NCI-H226 (cell line): ENCODE measurements around the gene TDP1.
A peak's percentile ranks its signal among the peaks of the same experiment; 100 is the strongest.
"Not testable (repeated sequence)": the region's sequence is repeated elsewhere in the genome, so short reads cannot be mapped to it uniquely, and the experiment has no call there.

Experiments
- DNase-seq: peaks from one replicate; pipeline ENCODE4 v3.0.0-alpha.2; 2015

TDP1 gene

GRCh38 chr14:89992273-89992672 is 36.5 kb downstream of the TDP1 start:
- no peak for DNase-seq

DNA sequence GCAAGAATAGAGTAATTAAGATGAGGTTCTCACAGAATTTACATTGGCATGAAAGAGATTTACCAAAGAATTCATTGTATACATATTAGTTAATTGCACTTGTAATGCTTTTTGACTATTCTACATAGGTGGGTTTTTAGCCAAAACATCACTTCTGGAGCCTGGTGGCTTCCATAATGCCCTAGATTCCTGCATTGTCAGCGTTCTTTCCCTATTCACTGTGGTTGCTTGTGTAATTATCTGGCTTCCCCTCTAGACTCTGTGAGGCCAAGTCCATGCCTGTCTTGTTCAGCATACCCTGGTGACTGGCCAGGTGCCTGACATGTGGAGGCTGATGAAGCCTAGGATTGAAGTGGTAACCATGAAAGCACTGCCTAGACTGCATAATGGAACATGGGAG is 41.2 kb downstream of the TDP1 start:
- DNase-seq: no peak

DNA sequence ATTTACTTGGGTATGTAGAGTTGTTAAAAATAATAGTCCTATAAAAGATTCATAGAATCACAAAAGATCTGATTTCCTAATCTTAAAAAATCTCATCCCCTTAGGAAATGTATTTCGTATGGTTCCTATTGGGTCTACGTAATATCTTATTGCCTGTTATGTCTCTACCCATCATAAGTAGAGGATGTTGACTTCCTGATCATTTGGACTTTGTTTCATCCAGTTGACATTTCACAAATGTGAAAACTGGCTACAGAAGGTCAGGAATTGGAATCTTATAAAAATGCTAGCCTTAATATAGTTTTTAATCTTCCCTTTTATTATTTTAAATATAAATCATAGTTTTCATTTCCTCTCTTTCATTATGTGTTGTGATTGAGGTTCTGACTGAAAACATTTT is 45.2 kb downstream of the TDP1 start:
- no peak for DNase-seq

DNA sequence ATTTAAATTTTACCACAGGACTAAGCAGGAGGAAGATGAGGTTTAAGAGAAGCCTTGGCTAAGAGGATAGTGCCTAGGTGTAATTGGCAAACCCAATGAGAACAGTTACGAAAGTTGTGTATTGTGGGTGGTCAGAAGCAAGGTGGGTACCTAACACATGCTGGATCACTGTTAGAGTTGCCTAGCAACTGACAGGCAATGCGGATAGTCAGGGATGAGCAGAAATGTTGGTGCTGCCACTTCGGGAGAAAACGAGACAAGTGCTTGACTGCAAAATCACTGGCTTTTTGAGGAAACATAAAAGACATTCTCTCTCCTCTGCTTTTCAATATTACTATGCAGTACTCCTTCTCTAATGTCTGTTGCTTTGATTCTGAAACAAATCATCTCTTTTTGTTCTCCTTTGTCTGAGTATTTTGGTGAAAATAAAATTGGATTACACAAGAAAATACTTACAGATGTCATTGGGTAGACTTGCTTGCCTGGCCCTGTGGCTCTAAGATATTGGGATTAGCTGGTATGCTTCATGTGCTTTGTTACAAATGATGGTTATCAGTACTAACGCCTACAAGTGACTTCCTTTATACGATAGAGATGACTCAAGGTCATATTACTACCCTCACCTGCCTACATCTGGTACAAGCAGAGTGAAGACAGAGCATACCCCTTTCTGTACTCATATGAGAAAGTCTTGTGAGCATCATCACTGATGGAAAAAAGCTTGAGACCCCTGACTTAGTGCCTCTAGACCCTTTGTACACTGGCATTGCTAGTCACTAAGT is 48.0 kb downstream of the TDP1 start:
- DNase-seq: no peak

- DNase-seq: no peak
These were observed 49.7 kb downstream of the TDP1 start for GRCh38 chr14:90005441-90005840.

DNA sequence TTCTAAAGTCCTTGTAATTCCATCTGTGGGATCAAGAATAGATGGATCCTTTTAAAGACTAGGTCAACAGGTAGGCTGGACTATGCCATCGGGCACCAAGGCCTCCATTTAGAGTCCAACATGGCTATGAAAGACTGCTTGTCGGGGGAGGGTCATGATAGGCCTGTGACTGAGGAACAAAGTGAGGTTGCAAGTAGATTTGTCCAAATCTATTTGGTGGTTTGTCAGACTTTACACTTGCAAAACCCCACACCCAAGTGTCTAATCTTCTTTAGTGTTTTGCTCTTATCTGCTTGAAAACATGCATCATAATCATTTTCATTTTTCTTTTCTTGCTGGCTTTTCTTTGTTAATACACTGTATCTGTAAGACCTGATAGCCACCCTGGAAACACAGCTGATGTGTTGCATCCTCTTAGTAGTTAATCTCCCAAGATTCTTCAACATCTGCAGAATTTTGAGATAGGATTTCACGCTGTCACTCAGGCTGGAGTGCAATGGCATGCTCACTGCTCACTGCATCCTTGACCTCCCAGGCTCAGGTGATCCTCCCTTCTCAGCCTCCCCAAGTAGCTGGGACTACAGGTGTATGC is 50.3 kb downstream of the TDP1 start:
- DNase-seq: no peak

DNA sequence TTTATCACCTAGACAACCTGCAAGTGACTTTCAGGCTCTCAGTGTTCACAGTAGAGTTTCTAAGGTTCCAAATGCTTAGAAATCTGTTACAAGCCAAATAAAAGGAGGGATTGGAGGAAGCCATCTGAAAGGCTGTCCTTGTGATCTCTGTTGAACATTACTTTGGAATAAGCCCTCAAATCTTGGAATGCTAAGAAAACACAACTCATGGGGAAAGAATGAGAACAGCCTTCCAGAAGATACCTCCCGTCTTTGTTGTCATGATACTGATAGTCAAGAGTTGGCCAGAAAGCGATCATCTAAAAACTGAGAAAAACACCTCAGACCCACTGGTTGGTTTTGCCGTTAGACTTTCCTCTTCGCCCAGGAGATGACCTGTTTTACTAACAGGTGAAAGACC is 61.6 kb downstream of the TDP1 start:
- no peak for DNase-seq

GRCh38 chr14:90019824-90020523 is 64.2 kb downstream of the TDP1 start:
- DNase-seq: no peak

DNA sequence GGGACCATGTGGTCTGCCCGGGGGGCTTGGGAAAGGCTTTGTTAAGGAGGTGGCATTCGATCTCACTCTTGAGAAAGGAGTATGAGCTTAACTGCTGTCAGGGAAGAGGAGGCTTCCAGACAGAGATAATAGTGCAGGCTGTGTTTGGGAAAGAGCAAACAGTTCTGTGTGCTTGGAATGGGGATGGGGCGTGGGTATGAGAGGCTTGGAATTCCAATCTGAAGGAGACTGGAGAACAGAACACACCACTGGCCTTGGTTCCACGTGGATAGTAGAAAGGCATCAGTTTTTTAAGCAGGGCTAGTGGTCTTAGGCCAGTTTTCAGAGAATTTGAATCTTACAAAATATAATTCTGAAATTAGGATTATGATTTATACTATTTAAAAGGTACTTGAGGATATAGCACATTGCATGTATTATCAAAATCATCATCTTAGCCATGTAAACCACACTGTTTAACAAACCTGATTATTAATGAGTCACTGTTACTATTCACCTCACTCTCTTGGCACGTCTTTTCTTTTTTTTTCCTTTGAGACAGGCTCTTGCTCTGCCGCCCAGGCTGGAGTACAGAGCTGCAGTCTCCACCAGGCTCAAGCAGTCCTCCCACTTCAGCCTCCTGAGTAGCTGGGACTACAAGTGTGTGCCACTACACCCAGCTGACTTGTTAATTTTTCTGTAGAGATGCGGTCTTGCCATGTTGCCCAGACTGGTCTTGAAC is 67.6 kb downstream of the TDP1 start:
- peak; percentile 54 for DNase-seq

- DNase-seq: no peak
These were observed 69.2 kb downstream of the TDP1 start for GRCh38 chr14:90024910-90025309.

GRCh38 chr14:90026608-90027007 is 70.9 kb downstream of the TDP1 start:
- not testable (repeated sequence) for DNase-seq

- no peak for DNase-seq
These were observed 72.1 kb downstream of the TDP1 start for GRCh38 chr14:90027842-90028241.

GRCh38 chr14:90034156-90034555 is 78.4 kb downstream of the TDP1 start:
- DNase-seq: no peak

GRCh38 chr14:90034835-90035525 is 79.3 kb downstream of the TDP1 start:
- DNase-seq: no peak

GRCh38 chr14:90039253-90040010 is 83.7 kb downstream of the TDP1 start:
- DNase-seq: no peak

GRCh38 chr14:90040411-90040810 is 84.7 kb downstream of the TDP1 start:
- DNase-seq: no peak

DNA sequence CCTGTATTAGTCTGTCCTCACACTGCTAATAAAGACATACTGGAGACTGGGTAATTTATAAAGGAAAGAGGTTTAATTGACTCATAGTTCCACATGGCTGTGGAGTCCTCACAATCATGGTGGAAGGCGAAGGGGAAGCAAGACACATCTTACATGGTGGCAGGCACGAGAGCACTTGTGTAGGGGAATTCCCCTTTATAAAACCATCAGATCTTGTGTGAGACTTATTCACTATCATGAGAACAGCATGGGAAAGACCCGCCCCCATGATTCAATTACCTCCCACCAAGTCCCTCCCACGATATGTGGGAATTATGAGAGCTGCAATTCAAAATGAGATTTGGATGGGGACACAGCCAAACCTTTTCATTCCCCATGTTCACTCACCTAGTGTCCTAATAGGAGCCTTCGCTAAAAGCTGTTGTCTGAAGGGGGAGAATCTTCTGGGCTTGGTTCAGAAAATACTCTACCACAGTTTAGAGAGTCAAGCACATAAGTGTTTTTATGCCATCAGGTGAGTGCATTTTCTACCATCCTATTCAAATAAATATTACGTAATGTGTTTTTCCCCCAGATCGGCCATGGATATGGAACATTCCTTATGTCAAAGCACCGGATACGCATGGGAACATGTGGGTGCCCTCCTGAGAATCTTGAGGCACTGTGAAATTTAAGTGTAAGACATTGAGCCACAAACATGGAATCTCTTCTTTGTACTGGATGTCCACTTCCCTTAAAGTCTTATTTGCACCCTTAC is 86.9 kb downstream of the TDP1 start:
- no peak for DNase-seq

DNA sequence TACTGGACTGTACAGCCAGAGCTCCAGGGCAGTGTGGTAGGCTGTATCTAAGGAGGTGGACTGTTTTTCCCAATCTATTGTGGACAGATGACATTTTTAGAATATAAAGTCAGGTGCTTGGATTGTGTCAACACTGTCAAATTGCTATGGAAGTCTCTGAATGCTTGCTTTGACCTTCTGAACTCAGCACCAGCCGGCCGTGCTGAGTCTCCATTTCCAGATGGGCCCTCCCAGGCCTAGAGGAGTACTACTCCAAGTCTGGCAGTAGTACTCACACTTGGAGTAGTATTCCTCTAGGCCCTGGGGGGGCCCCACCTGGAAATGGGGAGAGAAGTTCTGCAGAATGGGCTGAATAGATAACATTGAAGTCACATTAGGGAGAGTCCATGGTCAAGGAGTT is 89.9 kb downstream of the TDP1 start:
- DNase-seq: no peak

DNA sequence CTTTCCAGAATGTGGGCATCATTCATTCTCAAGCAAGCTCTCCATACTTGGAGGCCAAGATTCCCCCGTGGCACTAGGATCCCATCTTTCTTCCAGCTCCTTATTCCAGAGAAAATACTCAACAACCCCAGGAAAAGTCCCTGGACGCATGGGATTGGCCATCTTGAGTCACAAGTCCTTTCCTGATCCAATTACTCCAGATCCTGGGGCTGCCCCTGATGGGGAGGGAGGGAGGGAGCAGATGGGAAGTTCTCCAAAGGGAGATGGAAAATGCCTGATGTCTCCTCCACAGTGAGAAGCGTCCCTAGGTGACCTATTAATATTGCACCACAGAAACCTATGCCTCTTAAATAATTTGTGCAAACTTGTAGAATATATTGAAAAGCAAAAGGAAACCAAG is 93.7 kb downstream of the TDP1 start:
- no peak for DNase-seq

- no peak for DNase-seq
These were observed 94.5 kb downstream of the TDP1 start for GRCh38 chr14:90050271-90050670.

GRCh38 chr14:90053044-90053443 is 97.3 kb downstream of the TDP1 start:
- no peak for DNase-seq
